ENCODE data around the gene HUWE1. TPM values are rescaled to one million over a fixed set of nuclear protein-coding genes. Genes with fewer than 3 reads are reported as not detected.

HUWE1 gene
- total and polyA plus RNA-seq, 7 donors, result 34.4 to 253 (median 132) TPM

GRCh38 chrX:53483416-53483815, 203.1 kb downstream of the HUWE1 start:
- TF ChIP-seq CTCF (IDR thresholded peaks at IDR 0.05), result no peak
- no peak overlapping the region for H3K27ac ChIP-seq
- no peaks in the 10 kb centered on the region for H3K36me3 ChIP-seq (ENCODE audit: insufficient read depth in 1 of 2, low read depth in 1 of 2)
- ATAC-seq, result no peak
- no peak overlapping the region for H3K4me3 ChIP-seq
- no peaks in the 10 kb centered on the region for H3K27me3 ChIP-seq (ENCODE audit: insufficient read depth in 3 of 3, low read length in 2 of 3)
- intact Hi-C loops (cut with DNase I), result no loop called here
- WGBS, 3 donors, result 56 to 65% (median 62%) methylated on average over 2 of the region's 2 CpGs
- DNase-seq, result no peak
- H3K4me1 ChIP-seq, result no peaks in the 10 kb centered on the region
- no peaks in the 10 kb centered on the region for H3K9me3 ChIP-seq

Data from psoas muscle (tissue), 8 donors.